OCI-LY3 (cell line): ENCODE results near the gene SESN3.

ENCODE experiments used
- EZH2phosphoT487 ChIP-seq: fragments of 200-600 bp; shearing (Covaris generic); IDR thresholded peaks from 2 replicates; pipeline ENCODE4 v1.6.1; 2018; ENCODE audit warnings: antibody characterized with exemption, mixed run types, low read depth
- TF ChIP-seq, protein P1 (sequence below): fragments of 200-600, 300-600 bp; sonication (generic); IDR thresholded peaks from 2 replicates; pipeline ENCODE4 v1.5.1; 2014; ENCODE audit warnings: antibody characterized with exemption, low read length, low read depth

GRCh38 chr11:95175818-95176380, 55.1 kb downstream of the SESN3 start:
- TF ChIP-seq, protein P1, sequence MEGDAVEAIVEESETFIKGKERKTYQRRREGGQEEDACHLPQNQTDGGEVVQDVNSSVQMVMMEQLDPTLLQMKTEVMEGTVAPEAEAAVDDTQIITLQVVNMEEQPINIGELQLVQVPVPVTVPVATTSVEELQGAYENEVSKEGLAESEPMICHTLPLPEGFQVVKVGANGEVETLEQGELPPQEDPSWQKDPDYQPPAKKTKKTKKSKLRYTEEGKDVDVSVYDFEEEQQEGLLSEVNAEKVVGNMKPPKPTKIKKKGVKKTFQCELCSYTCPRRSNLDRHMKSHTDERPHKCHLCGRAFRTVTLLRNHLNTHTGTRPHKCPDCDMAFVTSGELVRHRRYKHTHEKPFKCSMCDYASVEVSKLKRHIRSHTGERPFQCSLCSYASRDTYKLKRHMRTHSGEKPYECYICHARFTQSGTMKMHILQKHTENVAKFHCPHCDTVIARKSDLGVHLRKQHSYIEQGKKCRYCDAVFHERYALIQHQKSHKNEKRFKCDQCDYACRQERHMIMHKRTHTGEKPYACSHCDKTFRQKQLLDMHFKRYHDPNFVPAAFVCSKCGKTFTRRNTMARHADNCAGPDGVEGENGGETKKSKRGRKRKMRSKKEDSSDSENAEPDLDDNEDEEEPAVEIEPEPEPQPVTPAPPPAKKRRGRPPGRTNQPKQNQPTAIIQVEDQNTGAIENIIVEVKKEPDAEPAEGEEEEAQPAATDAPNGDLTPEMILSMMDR = no peak
- TF ChIP-seq EZH2phosphoT487 = no peak
